GM20000 (cell line): ENCODE measurements around the gene PTPRG.

Source experiments
- DNase-seq: peaks from one replicate; pipeline ENCODE4 v3.0.0; 2012; ENCODE audit warnings: low spot score
- CTCF ChIP-seq: IDR thresholded peaks from 2 replicates; pipeline ENCODE4 v1.5.1; 2012; ENCODE audit warnings: mild to moderate bottlenecking, control low read depth; ENCODE audit errors: extremely low read depth, missing control alignments

Gene PTPRG

GRCh38 chr3:62151591-62151990 lies 590.2 kb downstream of the PTPRG start:
- DNase-seq = no peak
- TF ChIP-seq CTCF = no peak

DNA sequence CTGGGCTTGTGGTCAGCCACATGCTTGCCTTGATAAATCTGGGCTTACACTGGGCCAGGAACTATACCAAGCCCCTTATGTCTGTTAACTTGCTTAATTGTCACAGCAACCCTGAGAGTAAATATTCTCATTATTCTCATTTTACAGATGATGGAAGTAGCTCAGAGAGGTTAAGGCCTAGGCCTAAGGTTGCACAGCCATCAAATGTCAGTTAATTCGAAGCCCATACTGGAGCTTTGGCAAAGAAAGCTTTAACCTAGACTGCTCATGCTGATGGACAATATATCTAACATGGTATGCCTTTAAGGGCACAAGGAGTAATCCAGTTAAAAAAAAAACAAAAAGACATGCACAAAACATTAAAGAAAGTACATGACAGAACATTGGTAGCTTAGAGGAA lies 591.9 kb downstream of the PTPRG start:
- TF ChIP-seq CTCF = no peak
- no peak for DNase-seq

DNA sequence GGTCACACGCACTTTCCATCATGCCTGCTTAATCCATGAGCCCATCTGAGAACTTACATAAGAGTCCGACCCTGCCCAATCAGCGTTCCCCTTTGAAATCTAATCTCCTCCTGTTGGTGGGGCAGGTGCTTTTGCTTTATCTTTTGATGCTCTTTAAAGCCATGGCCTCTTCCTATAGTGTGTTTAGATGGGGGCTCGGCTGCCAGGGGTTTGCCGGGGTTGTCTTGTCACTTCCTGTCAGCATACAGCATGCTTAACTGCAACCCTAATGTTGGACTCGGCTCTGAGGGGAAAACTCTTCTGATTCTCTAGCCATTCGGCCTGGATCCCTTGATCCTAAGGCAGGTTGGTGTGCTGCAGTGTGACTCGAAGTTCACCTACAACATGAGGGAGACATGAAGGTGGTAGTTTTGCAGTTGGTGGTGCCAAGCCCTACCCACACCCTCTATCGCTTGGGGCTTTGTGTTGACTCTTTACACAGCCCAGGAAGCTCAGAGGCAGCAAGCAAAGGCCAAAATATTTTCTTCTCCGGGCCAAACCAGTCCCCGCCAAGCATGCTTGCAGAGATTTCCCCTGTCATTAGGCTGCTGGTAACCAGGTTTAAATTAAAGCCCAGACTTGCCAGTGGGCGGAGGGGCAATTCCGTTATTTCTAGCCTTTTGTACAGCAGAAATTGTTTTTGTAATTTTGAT lies 593.2 kb downstream of the PTPRG start:
- TF ChIP-seq CTCF = no peak
- DNase-seq = no peak

- no peak for TF ChIP-seq CTCF
- DNase-seq = no peak
These were observed 597.8 kb downstream of the PTPRG start for GRCh38 chr3:62159056-62159708.

- DNase-seq = no peak
- TF ChIP-seq CTCF = no peak
These were observed 598.3 kb downstream of the PTPRG start for GRCh38 chr3:62159709-62160092.

GRCh38 chr3:62161371-62161770 lies 600.0 kb downstream of the PTPRG start:
- TF ChIP-seq CTCF = no peak
- DNase-seq = no peak

GRCh38 chr3:62164196-62164595 lies 602.8 kb downstream of the PTPRG start:
- TF ChIP-seq CTCF = no peak
- DNase-seq = no peak
